ENCODE results near the gene NR3C2.
A peak's percentile ranks its signal among the peaks of the same experiment; 100 is the strongest.

Gene NR3C2

DNA sequence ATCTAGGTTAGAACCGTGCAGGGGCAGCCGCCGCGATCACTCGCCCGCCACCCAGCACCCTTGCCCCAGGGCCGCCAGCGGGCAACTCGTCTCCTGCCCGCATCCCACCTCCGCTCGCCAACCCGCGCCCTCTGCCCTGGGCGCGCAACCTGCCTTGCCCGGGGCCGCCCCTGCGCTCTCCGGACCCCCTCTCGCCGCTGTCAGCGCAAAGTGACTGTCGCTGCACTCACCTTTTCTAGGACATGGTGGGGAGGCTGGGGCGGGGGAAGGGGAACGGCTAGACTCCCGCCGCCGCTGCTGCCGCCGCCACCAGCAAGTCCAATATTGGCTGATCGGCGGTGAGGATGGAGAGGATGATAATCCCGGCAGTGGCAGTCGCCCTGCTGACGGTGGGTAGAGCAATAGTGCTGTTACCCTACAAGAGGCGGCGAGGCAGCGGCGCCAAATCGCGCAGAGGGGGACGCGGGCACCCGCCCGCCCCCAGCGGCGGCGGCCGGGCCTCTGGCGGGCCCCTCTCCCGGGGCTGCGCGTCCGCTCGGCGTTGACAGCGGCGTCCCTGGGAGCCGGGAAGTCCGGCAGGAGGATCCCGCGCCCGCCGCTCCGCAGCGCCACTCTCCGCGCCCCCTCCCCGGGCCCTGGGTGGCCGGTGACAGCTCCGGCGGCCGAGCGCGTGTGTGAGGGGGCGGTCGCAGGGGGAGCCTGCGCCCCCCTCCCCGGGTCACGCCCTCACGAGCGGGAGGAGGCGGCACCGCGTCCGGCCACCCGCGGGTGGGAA is 2.3 kb upstream of the NR3C2 start:
- Histone ChIP-seq H3K9me3 (ENCODE audit: control extremely low read depth in 1 of 5, control insufficient read depth in 4 of 5, insufficient read depth in 2 of 5, low read depth in 1 of 5, low read length in 4 of 5) (no peaks in the 10 kb centered on the region), H3K27me3 (replicated peaks in 2 of 5; ENCODE audit: control insufficient read depth in 4 of 5, insufficient read depth in 5 of 5, low read length in 4 of 5) (peaks cover 25 to 79% (median 38%) of the 10 kb centered on the region in 5 experiments), H3K27ac (ENCODE audit: insufficient read depth in 1 of 2, low read depth in 1 of 2, low read length in 2 of 2, poor library complexity in 1 of 2, severe bottlenecking in 2 of 2) (no peak overlapping the region), H3K4me3 (ENCODE audit: control insufficient read depth in 1 of 7, extremely low read depth in 1 of 7, insufficient read depth in 4 of 7, low read depth in 2 of 7, low read length in 6 of 7) (peak overlapping the region; percentile 45 to 92 (median 82)), H3K4me1 (ENCODE audit: control extremely low read depth in 1 of 4, control insufficient read depth in 4 of 4, insufficient read depth in 4 of 4, low read length in 3 of 4) (peaks cover 2 to 41% (median 39%) of the 10 kb centered on the region in 4 experiments), H3K36me3 (ENCODE audit: control insufficient read depth in 4 of 4, insufficient read depth in 4 of 4, low read length in 3 of 4) (no peaks in the 10 kb centered on the region)
- peak in 1 of 3 donors; percentile 40 for DNase-seq
- CTCF ChIA-PET = no interaction called here
- POLR2A ChIA-PET = no interaction called here
- WGBS (ENCODE audit: insufficient coverage) = 0% methylated on average over 65 of the region's 89 CpGs

- peak in 1 of 3 donors; percentile 19 for DNase-seq
- H3K4me1 ChIP-seq (ENCODE audit: control extremely low read depth in 1 of 4, control insufficient read depth in 4 of 4, insufficient read depth in 4 of 4, low read length in 3 of 4) = peaks cover 2 to 41% (median 39%) of the 10 kb centered on the region in 4 experiments
- CTCF ChIA-PET = no interaction called here
- H3K4me3 ChIP-seq (ENCODE audit: control insufficient read depth in 1 of 7, extremely low read depth in 1 of 7, insufficient read depth in 4 of 7, low read depth in 2 of 7, low read length in 6 of 7) = peak overlapping the region; percentile 16 to 92 (median 82)
- H3K9me3 ChIP-seq (ENCODE audit: control extremely low read depth in 1 of 5, control insufficient read depth in 4 of 5, insufficient read depth in 2 of 5, low read depth in 1 of 5, low read length in 4 of 5) = no peaks in the 10 kb centered on the region
- under 1% methylated on average over 53 of the region's 64 CpGs for WGBS (ENCODE audit: insufficient coverage)
- peaks cover 25 to 81% (median 36%) of the 10 kb centered on the region in 5 experiments for H3K27me3 ChIP-seq (replicated peaks in 2 of 5; ENCODE audit: control insufficient read depth in 4 of 5, insufficient read depth in 5 of 5, low read length in 4 of 5)
- H3K27ac ChIP-seq (ENCODE audit: insufficient read depth in 1 of 2, low read depth in 1 of 2, low read length in 2 of 2, poor library complexity in 1 of 2, severe bottlenecking in 2 of 2) = no peak overlapping the region
- H3K36me3 ChIP-seq (ENCODE audit: control insufficient read depth in 4 of 4, insufficient read depth in 4 of 4, low read length in 3 of 4) = no peaks in the 10 kb centered on the region
- POLR2A ChIA-PET = interaction anchor here (0.6 kb wide), 1 partner anchor 1524 kb away, joined by 3 read pairs; no protein-coding TSS in a partner anchor
Measured at GRCh38 chr4:148443512-148444295, 1.5 kb upstream of the NR3C2 start.

DNA sequence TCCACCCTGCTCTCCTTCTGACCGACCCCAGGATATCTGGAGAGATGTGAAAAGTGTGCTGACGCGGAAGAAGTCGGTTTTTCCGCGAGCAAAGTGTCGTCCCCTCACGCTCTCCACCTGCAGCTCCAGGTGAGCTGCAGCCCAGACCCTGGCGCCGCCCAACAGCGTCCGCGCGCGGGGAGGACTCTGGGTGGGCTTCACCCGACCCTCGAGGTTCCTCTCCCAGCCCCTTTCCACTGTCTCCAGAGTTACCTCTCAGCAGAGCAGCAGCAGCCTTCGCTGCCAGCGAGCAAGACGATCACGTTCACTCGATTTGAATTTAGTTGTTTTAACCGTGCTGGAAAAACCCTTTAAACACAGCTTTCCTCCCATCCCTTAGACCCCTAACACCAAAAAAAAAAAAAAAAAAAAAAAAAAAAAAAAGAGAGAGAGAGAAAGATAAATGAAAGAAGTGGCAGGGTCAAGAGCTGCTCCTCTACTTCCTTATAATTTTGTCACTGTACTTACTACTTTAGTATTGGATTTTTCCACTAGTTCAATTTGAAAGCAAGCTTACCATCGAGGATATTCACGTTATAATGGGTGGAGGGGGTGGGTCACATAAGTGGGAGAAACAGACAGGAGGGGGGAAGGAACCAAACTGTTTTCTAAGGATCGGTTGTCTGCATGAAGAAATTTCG is 758 bp upstream of the NR3C2 start:
- Histone ChIP-seq H3K27ac (ENCODE audit: insufficient read depth in 1 of 2, low read depth in 1 of 2, low read length in 2 of 2, poor library complexity in 1 of 2, severe bottlenecking in 2 of 2) (peak overlapping the region in 1 of 2 experiments; percentile 61), H3K27me3 (replicated peaks in 2 of 5; ENCODE audit: control insufficient read depth in 4 of 5, insufficient read depth in 5 of 5, low read length in 4 of 5) (peaks cover 25 to 80% (median 36%) of the 10 kb centered on the region in 5 experiments), H3K9me3 (ENCODE audit: control extremely low read depth in 1 of 5, control insufficient read depth in 4 of 5, insufficient read depth in 2 of 5, low read depth in 1 of 5, low read length in 4 of 5) (no peaks in the 10 kb centered on the region), H3K4me3 (ENCODE audit: control insufficient read depth in 1 of 7, extremely low read depth in 1 of 7, insufficient read depth in 4 of 7, low read depth in 2 of 7, low read length in 6 of 7) (peak overlapping the region; percentile 73 to 92 (median 82)), H3K36me3 (ENCODE audit: control insufficient read depth in 4 of 4, insufficient read depth in 4 of 4, low read length in 3 of 4) (no peaks in the 10 kb centered on the region), H3K4me1 (ENCODE audit: control extremely low read depth in 1 of 4, control insufficient read depth in 4 of 4, insufficient read depth in 4 of 4, low read length in 3 of 4) (peaks cover 2 to 41% (median 39%) of the 10 kb centered on the region in 4 experiments)
- ChIA-PET POLR2A (interaction anchor here (0.6 kb wide), 1 partner anchor 1524 kb away, joined by 3 read pairs; no protein-coding TSS in a partner anchor), CTCF (interaction anchor here (0.9 kb wide), 1 partner anchor 175 kb away, joined by 5 read pairs; no protein-coding TSS in a partner anchor)
- 0% methylated on average over 13 of the region's 27 CpGs for WGBS (ENCODE audit: insufficient coverage)
- DNase-seq = peak in 1 of 3 donors; percentile 40

GRCh38 chr4:148441624-148441985 is 609 bp downstream of the NR3C2 start:
- POLR2A ChIA-PET = no interaction called here
- Histone ChIP-seq H3K9me3 (ENCODE audit: control extremely low read depth in 1 of 5, control insufficient read depth in 4 of 5, insufficient read depth in 2 of 5, low read depth in 1 of 5, low read length in 4 of 5) (no peaks in the 10 kb centered on the region), H3K36me3 (ENCODE audit: control insufficient read depth in 4 of 4, insufficient read depth in 4 of 4, low read length in 3 of 4) (no peaks in the 10 kb centered on the region), H3K4me1 (ENCODE audit: control extremely low read depth in 1 of 4, control insufficient read depth in 4 of 4, insufficient read depth in 4 of 4, low read length in 3 of 4) (peaks cover 2 to 41% (median 39%) of the 10 kb centered on the region in 4 experiments), H3K27ac (ENCODE audit: insufficient read depth in 1 of 2, low read depth in 1 of 2, low read length in 2 of 2, poor library complexity in 1 of 2, severe bottlenecking in 2 of 2) (no peak overlapping the region), H3K4me3 (ENCODE audit: control insufficient read depth in 1 of 7, extremely low read depth in 1 of 7, insufficient read depth in 4 of 7, low read depth in 2 of 7, low read length in 6 of 7) (peak overlapping the region; percentile 79 to 92 (median 87)), H3K27me3 (replicated peaks in 2 of 5; ENCODE audit: control insufficient read depth in 4 of 5, insufficient read depth in 5 of 5, low read length in 4 of 5) (peaks cover 16 to 67% (median 24%) of the 10 kb centered on the region in 5 experiments)
- CTCF ChIA-PET = no interaction called here
- 0% methylated on average over 6 of the region's 12 CpGs for WGBS (ENCODE audit: insufficient coverage)
- DNase-seq = no peak

DNA sequence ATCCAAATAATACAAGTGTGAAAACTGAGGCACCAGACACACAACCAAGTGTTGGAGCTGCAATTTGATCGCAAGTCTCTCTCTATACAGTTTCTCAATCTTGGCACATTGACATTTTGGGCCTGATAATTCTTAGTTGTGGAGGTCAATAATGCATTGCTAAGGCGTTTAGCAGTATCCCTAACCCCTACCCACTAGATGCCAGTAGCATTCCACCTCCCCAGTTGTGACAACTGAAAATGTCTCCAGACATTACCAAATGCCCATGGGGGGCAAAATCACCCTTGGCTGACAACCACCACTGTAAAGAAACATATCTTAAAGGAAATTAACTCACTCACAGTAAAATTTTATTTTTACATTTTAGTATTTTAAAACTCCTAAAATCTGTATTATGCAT is 4.2 kb downstream of the NR3C2 start:
- peaks cover 13 to 32% (median 19%) of the 10 kb centered on the region in 5 experiments for H3K27me3 ChIP-seq (replicated peaks in 2 of 5; ENCODE audit: control insufficient read depth in 4 of 5, insufficient read depth in 5 of 5, low read length in 4 of 5)

GRCh38 chr4:148437439-148437838 is 4.8 kb downstream of the NR3C2 start:
- Histone ChIP-seq H3K4me1 (ENCODE audit: control extremely low read depth in 1 of 4, control insufficient read depth in 4 of 4, insufficient read depth in 4 of 4, low read length in 3 of 4) (peaks cover 5 to 18% (median 11%) of the 10 kb centered on the region in 4 experiments), H3K9me3 (ENCODE audit: control extremely low read depth in 1 of 5, control insufficient read depth in 4 of 5, insufficient read depth in 2 of 5, low read depth in 1 of 5, low read length in 4 of 5) (no peaks in the 10 kb centered on the region), H3K27me3 (replicated peaks in 2 of 5; ENCODE audit: control insufficient read depth in 4 of 5, insufficient read depth in 5 of 5, low read length in 4 of 5) (peaks cover 13 to 32% (median 19%) of the 10 kb centered on the region in 5 experiments), H3K4me3 (ENCODE audit: control insufficient read depth in 1 of 7, extremely low read depth in 1 of 7, insufficient read depth in 4 of 7, low read depth in 2 of 7, low read length in 6 of 7) (no peak overlapping the region), H3K36me3 (ENCODE audit: control insufficient read depth in 4 of 4, insufficient read depth in 4 of 4, low read length in 3 of 4) (no peaks in the 10 kb centered on the region), H3K27ac (ENCODE audit: insufficient read depth in 1 of 2, low read depth in 1 of 2, low read length in 2 of 2, poor library complexity in 1 of 2, severe bottlenecking in 2 of 2) (no peak overlapping the region)
- no peak for DNase-seq
- WGBS (ENCODE audit: insufficient coverage) = 100% methylated on average over 2 of the region's 2 CpGs
- ChIA-PET CTCF (interaction anchor here (1.3 kb wide), 1 partner anchor 10 kb away, joined by 3 read pairs; no protein-coding TSS in a partner anchor), POLR2A (no interaction called here)

More for the DNA sequence above, 4.2 kb downstream of the NR3C2 start:
- Histone ChIP-seq H3K9me3 (ENCODE audit: control extremely low read depth in 1 of 5, control insufficient read depth in 4 of 5, insufficient read depth in 2 of 5, low read depth in 1 of 5, low read length in 4 of 5) (no peaks in the 10 kb centered on the region), H3K27ac (ENCODE audit: insufficient read depth in 1 of 2, low read depth in 1 of 2, low read length in 2 of 2, poor library complexity in 1 of 2, severe bottlenecking in 2 of 2) (no peak overlapping the region), H3K4me1 (ENCODE audit: control extremely low read depth in 1 of 4, control insufficient read depth in 4 of 4, insufficient read depth in 4 of 4, low read length in 3 of 4) (peaks cover 5 to 22% (median 15%) of the 10 kb centered on the region in 4 experiments), H3K36me3 (ENCODE audit: control insufficient read depth in 4 of 4, insufficient read depth in 4 of 4, low read length in 3 of 4) (no peaks in the 10 kb centered on the region), H3K4me3 (ENCODE audit: control insufficient read depth in 1 of 7, extremely low read depth in 1 of 7, insufficient read depth in 4 of 7, low read depth in 2 of 7, low read length in 6 of 7) (no peak overlapping the region)
- 100% methylated on average over 1 of the region's 2 CpGs for WGBS (ENCODE audit: insufficient coverage)
- ChIA-PET CTCF (no interaction called here), POLR2A (no interaction called here)
- no peak for DNase-seq

Measured in common myeloid progenitor, CD34-positive (primary cell).